HepG2 (cell line): ENCODE data around the gene HNF1B. TPM values are rescaled to one million over a fixed set of nuclear protein-coding genes. Genes with fewer than 3 reads are reported as not detected.

Experiments used
- AGO1 ChIP-seq: fragments of 200-400 bp; formaldehyde crosslinking; IDR thresholded peaks from 2 replicates; pipeline ENCODE4 v1.6.1; 2017; ENCODE audit warnings: mild to moderate bottlenecking, low read depth, low read length, moderate library complexity; ENCODE audit not compliant: poor library complexity, severe bottlenecking
- AHR ChIP-seq: IDR thresholded peaks from 2 replicates; pipeline ENCODE4 v1.6.1; 2018; ENCODE audit warnings: missing genetic modification reagents, missing compliant biosample characterization
- ERF ChIP-seq: IDR thresholded peaks from 2 replicates; pipeline ENCODE4 v1.6.1; 2018; ENCODE audit warnings: missing biosample characterization, missing genetic modification reagents
- HDAC1 ChIP-seq: sonication (generic); formaldehyde crosslinking; IDR thresholded peaks from 2 replicates; pipeline ENCODE4 v1.5.1; 2020; ENCODE audit warnings: mild to moderate bottlenecking, missing genetic modification reagents
- JARID2 ChIP-seq: sonication (generic); formaldehyde crosslinking; IDR thresholded peaks from 2 replicates; pipeline ENCODE4 v1.8.1; 2023; ENCODE audit warnings: missing genetic modification reagents, inconsistent platforms; ENCODE audit not compliant: insufficient replicate concordance
- KAT7 ChIP-seq: IDR thresholded peaks from 2 replicates; pipeline ENCODE4 v1.6.1; 2018; ENCODE audit warnings: borderline replicate concordance, missing compliant biosample characterization
- MIXL1 ChIP-seq: IDR thresholded peaks from 2 replicates; pipeline ENCODE4 v1.6.1; 2016
- NR2F6 ChIP-seq, 2 experiments: IDR thresholded peaks; 2 replicates each; pipeline ENCODE4 v1.6.1; 2016; ENCODE audit warnings: antibody characterized with exemption in 1 of 2, mild to moderate bottlenecking in 1 of 2
- POLR2A ChIP-seq, 2 experiments: IDR thresholded peaks; 2 replicates each; pipeline ENCODE4 v1.6.1; 2011; ENCODE audit warnings: low read depth in 2 of 2, low read length in 2 of 2, mild to moderate bottlenecking in 1 of 2, moderate library complexity in 1 of 2; ENCODE audit not compliant: insufficient read depth in 1 of 2
- RARG ChIP-seq: sonication (generic); formaldehyde crosslinking; IDR thresholded peaks from 2 replicates; pipeline ENCODE4 v1.4.0; 2020; ENCODE audit warnings: low read depth, mild to moderate bottlenecking, missing genetic modification reagents
- RBFOX2 ChIP-seq: fragments of 200-400 bp; formaldehyde crosslinking; IDR thresholded peaks from 2 replicates; pipeline ENCODE4 v1.6.1; 2017; ENCODE audit warnings: low read depth, mild to moderate bottlenecking, low read length
- REST ChIP-seq, 2 experiments: IDR thresholded peaks; 2 replicates each; pipeline ENCODE4 v1.6.1; 2011 to 2012; ENCODE audit warnings: low read length in 2 of 2, borderline replicate concordance in 1 of 2, low read depth in 1 of 2, mild to moderate bottlenecking in 1 of 2, moderate library complexity in 1 of 2
- SNAPC2 ChIP-seq: sonication (generic); formaldehyde crosslinking; IDR thresholded peaks from 2 replicates; pipeline ENCODE4 v1.8.1; 2022; ENCODE audit warnings: mild to moderate bottlenecking, missing genetic modification reagents
- UBTF ChIP-seq: sonication (generic); formaldehyde crosslinking; IDR thresholded peaks from 2 replicates; pipeline ENCODE4 v1.4.0; 2020; ENCODE audit warnings: mild to moderate bottlenecking, missing genetic modification reagents
- XRCC5 ChIP-seq: fragments of 200-400 bp; formaldehyde crosslinking; optimal IDR thresholded peaks from 2 replicates; pipeline ENCODE3; 2017; ENCODE audit warnings: mild to moderate bottlenecking, low read length
- ZFX ChIP-seq: sonication (generic); formaldehyde crosslinking; IDR thresholded peaks from 2 replicates; pipeline ENCODE4 v1.4.0; 2020; ENCODE audit warnings: mild to moderate bottlenecking, low read depth, missing genetic modification reagents, moderate library complexity
- ZNF232 ChIP-seq: sonication (generic); formaldehyde crosslinking; IDR thresholded peaks from 2 replicates; pipeline ENCODE4 v1.4.0; 2020; ENCODE audit warnings: missing genetic modification reagents, borderline replicate concordance
- ZNF512 ChIP-seq: sonication (generic); formaldehyde crosslinking; IDR thresholded peaks from 2 replicates; pipeline ENCODE4 v1.4.0; 2020; ENCODE audit warnings: mild to moderate bottlenecking, missing genetic modification reagents
- ZNF556 ChIP-seq: sonication (generic); formaldehyde crosslinking; IDR thresholded peaks from 2 replicates; pipeline ENCODE4 v1.4.0; 2020; ENCODE audit warnings: mild to moderate bottlenecking, missing genetic modification reagents, borderline replicate concordance
- ZNF792 ChIP-seq: IDR thresholded peaks from 2 replicates; pipeline ENCODE4 v1.6.1; 2016
- ZNF839 ChIP-seq: sonication (generic); formaldehyde crosslinking; IDR thresholded peaks from 2 replicates; pipeline ENCODE4 v1.4.0; 2020; ENCODE audit warnings: missing genetic modification reagents, mild to moderate bottlenecking, borderline replicate concordance
- polyA plus RNA-seq, 8 experiments: library from polyadenylated mRNA; depleted of rRNA in 3 of 8; stranded (reverse) in 7 of 8; unstranded in 1 of 8; fragments of >200 nt; fragmentation: Illumina TruSeq in 4 of 8; extraction: Trizol in 4 of 8; gene quantifications; 2 replicates each; pipeline versions ENCODE4 v1.2.1 to v1.2.3, GENCODE V29; 2011 to 2016; ENCODE audit warnings: low read depth in 4 of 8, missing spikeins in 1 of 8, mixed read lengths in 1 of 8; ENCODE audit not compliant: insufficient read depth in 1 of 8
- total RNA-seq, 5 experiments: library from RNA; depleted of rRNA; stranded (reverse); fragments of >200 nt; fragmentation: Illumina TruSeq; extraction: Trizol; gene quantifications; 2 replicates each; pipeline ENCODE4 v1.2.3, GENCODE V29; 2016; ENCODE audit warnings: low read depth in 1 of 5

HNF1B gene
- total and polyA plus RNA-seq, 2 of the 13 experiments (the other 11 are each of a cell fraction or from before 2014, with no cell fraction given) = 1.9 to 5.3 TPM

- TF ChIP-seq UBTF (CRISPR knock-in tag) (peak; percentile 65; the same call in 1 of the 2 replicates), AGO1 (peak; percentile 0), JARID2 (CRISPR knock-in tag) (no peak), ZFX (CRISPR knock-in tag) (peak; percentile 53), KAT7 (CRISPR knock-in tag) (peak; percentile 54; the same call in 1 of the 2 replicates), ERF (CRISPR knock-in tag) (0 out of 2 replicates have a peak, but pooled peaks have one; percentile 17), HDAC1 (no peak), NR2F6 (IDR thresholded peaks at IDR 0.05) (0 out of 2 replicates have a peak, but pooled peaks have one; percentile 12), NR2F6 (CRISPR knock-in tag; IDR thresholded peaks at IDR 0.05) (peak; percentile 14; the same call in 1 of the 2 replicates), ZNF792 (CRISPR knock-in tag) (no peak), ZNF556 (CRISPR knock-in tag) (no peak), XRCC5 (peak; percentile 41), SNAPC2 (CRISPR knock-in tag) (0 out of 2 replicates have a peak, but pooled peaks have one; percentile 16), ZNF232 (peak; percentile 43; the same call in 1 of the 2 replicates), AHR (peak; percentile 23; the same call in 1 of the 2 replicates), ZNF839 (CRISPR knock-in tag) (peak; percentile 33; the same call in 1 of the 2 replicates), ZNF512 (CRISPR knock-in tag) (no peak), RARG (CRISPR knock-in tag) (no peak), POLR2A (IDR thresholded peaks at IDR 0.05; ENCODE audit: insufficient read depth in 1 of 2, low read depth in 2 of 2, low read length in 2 of 2) (peak; percentile 61 to 90), REST (IDR thresholded peaks at IDR 0.05; ENCODE audit: borderline replicate concordance in 1 of 2, low read depth in 1 of 2, low read length in 2 of 2) (peak in 1 of 2 experiments; percentile 31; a peak in 2 of 4 replicates), MIXL1 (CRISPR knock-in tag) (peak; percentile 47; the same call in 1 of the 2 replicates), RBFOX2 (peak; percentile 88)
Observed at GRCh38 chr17:37742762-37743611, 1.9 kb downstream of the HNF1B start (continued).
